Stimulated activated naive CD4-positive, alpha-beta T cell treated with Interleukin-2 at 50 U/mL for 16 hours (primary cell): ENCODE data around the gene IRAK3.
"Not testable (repeated sequence)": the region's sequence is repeated elsewhere in the genome, so short reads cannot be mapped to it uniquely, and the experiment has no call there.

Experiments
- DNase-seq: peaks from one replicate; lab custom pipeline; 2025; lab: John Stamatoyannopoulos, UW

Gene IRAK3

GRCh38 chr12:66174391-66175325 lies 14.4 kb upstream of the IRAK3 start:
- not testable (repeated sequence) for DNase-seq

- no peak for DNase-seq
These were observed 12.7 kb upstream of the IRAK3 start for GRCh38 chr12:66176105-66176900.

- DNase-seq = no peak
These were observed 6.1 kb upstream of the IRAK3 start for GRCh38 chr12:66182956-66183355.

DNA sequence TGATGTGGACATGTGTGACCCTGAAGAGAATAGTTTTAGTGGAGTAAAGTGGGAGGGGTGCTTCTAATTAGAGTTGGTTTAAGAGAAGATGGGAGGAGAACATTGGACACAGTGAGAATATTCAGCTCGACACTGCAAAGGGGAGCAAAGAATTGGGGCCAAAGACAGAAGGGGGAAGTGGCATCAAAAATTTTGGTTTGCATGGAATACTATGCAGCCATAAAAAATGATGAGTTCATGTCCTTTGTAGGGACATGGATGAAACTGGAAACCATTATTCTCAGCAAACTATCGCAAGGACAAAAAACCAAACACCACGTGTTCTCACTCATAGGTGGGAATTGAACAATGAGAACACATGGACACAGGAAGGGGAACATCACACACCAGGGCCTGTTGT lies 4.2 kb upstream of the IRAK3 start:
- DNase-seq = not testable (repeated sequence)

DNA sequence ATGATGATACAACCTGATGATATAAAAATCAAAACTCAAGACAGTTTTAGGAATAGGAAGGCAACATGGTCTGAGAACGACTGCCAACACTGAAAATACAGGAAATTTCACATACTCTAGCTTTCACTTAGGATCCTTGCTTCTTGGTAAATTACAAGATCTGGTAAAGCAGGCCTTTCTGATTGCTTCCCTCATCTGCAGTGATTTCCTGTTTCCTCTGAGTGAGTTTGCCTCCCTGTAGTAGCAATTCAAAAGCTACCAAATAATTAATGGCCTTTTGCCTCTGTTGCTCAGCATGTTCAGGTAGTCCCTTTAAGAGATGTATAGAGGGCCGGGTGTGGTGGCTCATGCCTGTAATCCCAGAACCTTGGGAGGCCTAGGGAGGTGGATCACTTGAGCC lies 2.0 kb upstream of the IRAK3 start:
- no peak for DNase-seq

DNA sequence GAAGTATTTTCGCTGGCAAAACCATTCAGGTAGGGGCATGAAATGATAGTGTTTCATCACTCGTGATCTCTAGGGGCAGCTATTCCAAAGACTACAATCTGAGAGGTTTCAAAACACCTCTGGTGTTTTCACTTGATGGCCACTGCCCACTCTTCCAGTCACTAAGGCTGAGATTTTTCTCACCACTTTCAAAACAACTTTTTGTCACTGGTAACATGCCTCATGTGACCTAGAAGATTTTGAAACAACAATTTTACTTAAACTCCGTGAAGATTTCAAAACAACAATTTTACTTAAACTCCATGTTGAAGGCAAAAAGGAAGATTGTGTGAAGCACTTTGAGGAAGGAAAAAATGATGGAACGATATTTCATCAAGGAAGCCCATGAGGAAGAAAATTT lies 1.2 kb upstream of the IRAK3 start:
- no peak for DNase-seq

- DNase-seq = no peak
These were observed 451 bp downstream of the IRAK3 start for GRCh38 chr12:66189486-66189843.

- no peak for DNase-seq
These were observed 875 bp downstream of the IRAK3 start for GRCh38 chr12:66189889-66190288.

DNA sequence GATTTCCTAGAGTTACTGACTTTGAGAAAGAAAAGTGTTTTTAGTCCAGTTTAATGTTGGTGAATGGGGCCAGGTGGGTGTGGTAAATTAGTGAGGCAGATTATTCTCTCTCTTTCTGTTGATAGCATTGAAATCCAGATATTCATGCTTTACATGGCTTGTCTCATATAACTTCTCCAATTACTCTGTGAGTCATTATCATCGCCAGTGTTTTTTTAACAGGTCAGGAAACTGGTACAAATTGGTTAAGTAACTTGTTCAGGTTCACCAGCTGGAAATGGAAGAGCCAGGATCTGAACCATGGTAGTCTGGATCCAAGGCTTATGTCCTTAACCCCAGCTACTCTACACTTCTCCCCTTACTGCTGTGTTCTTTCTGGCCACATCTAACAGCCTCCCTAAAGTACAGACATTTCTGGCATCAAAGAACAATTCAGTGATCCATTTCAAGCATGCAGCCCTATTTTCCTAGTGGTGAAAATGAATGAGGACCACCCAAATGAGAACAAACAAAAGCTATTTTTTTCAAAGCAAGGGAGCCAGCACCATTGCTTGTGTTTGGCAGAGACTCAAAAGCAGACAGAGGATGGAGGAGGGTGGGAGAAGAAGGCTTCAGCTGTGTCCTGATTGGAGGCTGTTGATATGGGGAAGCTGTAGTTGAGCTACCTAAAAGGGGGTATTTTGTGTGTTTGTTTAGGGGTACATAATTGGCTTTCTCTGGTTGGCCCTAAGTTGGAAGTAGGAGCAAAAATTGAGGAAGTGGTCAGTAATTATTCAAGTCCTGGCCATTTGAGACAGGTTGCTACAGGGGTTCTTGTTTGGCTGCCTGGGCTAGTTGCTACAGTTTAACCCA lies 1.7 kb downstream of the IRAK3 start:
- no peak for DNase-seq

DNA sequence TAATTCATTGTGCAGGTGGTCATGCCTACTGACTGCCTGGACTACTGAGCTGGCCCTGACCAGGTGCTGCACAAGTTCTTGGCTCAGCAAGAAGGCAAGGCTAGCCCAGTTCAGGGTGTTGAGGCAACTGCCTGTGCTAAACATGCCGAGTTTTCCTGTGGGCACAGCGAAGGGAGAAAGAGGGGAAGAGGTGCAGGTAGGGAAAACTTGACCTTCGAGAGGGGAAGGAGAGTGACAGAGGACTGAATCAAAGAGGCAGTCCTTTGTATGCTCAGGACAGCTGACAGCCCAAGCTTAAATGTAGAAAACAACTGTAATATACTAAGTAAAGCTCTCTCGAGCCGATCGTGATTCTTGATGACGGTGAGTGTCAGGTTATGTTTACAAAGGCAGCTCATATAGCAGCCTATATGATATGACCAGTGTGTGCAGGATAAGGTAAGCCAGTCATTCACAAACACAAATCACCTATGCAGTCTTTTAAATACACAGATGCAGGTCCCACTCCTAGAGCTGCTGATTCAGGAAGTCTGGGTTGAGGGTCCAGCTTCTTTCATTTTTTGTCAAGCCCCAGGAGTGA lies 2.6 kb downstream of the IRAK3 start:
- no peak for DNase-seq

DNA sequence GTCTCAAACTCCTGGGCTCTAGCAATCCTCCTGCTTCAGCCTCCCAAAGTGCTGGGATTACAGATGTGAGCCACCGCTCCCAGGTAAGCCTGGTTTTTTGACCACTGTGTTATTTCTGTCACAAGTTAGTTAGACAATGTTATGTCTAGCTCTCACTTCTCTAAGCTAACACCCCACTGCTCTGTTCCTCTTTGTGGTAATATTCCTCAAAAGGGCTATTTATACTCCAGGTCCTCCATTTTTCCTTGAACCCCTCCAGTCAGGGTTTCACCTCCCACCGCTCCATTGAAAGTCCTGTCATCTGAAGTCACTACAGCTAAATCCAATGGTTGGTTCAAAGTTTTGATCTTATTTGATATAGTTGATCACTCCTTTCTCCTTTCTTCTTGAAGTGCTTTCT lies 5.1 kb downstream of the IRAK3 start:
- DNase-seq = no peak

DNA sequence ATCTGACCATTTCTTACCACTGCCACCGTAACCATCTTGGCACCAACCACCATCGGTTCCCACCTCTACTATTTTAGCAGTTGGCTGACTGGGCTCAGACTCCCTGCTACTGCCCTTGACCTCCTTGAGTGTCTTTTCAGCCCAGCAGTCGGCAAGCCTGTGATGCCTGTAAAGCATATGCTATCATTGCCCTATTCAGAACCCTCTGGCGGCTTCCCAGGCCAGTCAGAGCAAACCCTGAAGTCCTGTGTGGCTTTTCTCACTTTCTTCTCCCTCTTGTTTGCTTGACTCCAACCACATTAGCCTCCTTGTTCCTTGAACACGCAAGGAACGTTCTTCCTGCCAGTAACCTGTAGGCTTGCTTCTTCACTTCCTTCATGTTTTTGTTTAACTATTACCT lies 6.2 kb downstream of the IRAK3 start:
- DNase-seq = no peak

DNA sequence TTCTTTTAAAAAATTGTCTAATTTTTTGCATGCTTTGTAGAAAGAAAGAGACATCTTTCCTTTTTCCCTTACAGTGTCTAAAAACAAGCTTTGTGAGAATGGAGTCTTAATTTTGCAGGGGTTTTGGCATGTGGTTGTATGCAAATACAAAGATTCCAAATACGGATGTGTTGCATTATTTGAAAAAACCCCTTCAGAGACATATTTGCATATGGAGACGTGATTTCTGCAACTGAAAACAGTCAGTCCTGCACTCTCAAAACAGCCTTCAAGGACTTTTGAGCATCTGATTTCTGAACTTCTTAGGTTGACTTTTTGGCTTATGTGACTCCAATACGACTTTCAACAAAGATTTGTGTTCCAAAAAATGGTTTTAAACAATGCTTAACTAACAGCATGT lies 7.8 kb downstream of the IRAK3 start:
- DNase-seq = no peak

GRCh38 chr12:66197495-66197921 lies 8.5 kb downstream of the IRAK3 start:
- no peak for DNase-seq

- no peak for DNase-seq
These were observed 10.1 kb downstream of the IRAK3 start for GRCh38 chr12:66199141-66199540.

DNA sequence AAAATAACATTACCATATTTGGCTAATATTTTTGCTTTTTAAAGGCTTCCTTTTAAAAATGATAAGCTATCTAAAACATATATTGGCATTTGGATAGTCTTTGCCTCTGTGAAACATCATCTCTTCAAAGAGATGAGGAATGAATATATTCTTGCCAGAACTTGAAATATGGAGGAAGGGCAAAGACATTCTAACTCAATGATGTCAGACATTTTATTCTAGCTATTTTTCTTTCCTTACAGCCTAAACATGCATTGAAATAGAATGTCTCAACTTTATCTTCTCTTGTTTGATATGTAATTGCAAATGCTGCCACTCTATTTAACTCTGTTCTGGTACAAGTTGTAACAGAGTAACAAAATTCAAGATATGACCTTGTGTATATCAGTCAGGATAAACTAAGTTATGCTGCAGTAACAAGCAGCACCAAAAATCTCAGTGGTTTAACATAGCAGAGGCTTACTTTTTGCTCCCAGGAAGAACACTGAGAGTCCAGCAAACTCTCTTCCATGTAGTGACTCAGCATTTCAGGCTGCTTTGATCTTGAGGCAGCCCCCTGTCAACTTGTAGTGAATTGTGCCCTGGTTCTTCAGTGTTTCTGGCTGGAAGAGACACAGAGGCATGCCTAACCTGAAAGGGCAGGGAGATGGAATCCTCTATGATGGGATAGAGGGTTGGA lies 11.0 kb downstream of the IRAK3 start:
- DNase-seq = no peak

GRCh38 chr12:66203820-66204219 lies 14.8 kb downstream of the IRAK3 start:
- DNase-seq = no peak

DNA sequence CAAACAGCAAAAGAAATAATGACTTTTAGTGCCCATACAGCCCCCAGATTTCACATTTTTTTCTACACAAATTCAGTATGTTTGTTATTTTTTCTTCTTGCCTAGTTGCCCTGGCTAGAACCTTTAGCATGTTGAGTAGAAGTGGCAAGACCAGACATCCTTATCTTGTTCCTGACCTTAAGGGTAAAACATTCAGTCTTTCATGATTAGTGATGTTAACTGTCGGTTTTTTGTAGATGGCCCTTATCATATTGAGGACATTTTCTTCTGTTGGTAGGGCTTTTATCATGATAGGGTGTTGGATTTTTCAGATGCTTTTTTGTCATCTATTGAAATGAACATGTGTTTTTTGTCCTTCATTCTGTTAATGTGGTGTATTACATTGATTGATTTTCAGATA lies 17.1 kb downstream of the IRAK3 start:
- no peak for DNase-seq

DNA sequence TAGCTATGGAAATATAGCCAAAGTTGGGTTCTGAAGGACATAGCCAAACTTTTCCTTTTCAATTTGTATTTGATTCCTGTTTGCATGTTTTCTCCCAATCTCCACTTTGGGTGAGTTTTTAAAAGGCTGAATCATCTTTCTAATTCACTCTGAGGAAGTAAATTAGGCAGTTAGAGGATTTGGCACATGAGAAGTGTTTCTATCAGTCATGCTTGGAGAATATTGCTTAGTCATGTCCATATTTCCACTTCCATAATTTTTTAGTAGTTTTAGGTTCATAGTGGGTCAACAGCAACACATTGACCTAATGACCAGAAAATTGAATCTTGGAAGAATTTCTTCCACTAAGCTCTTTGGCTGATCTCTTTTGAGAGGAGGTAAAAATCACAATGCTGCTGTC lies 21.8 kb downstream of the IRAK3 start:
- DNase-seq = no peak

- not testable (repeated sequence) for DNase-seq
These were observed 22.6 kb downstream of the IRAK3 start for GRCh38 chr12:66211573-66211972.

GRCh38 chr12:66213011-66213410 lies 24.0 kb downstream of the IRAK3 start:
- not testable (repeated sequence) for DNase-seq
